Measurements from ENCODE around the gene SGPP2. TPM values are rescaled to one million over a fixed set of nuclear protein-coding genes. Genes with fewer than 3 reads are reported as not detected.

SGPP2 gene
- polyA plus RNA-seq, 1 donor (not counting 4 experiments of a cell fraction or from before 2014, with no cell fraction given) = 2.6 TPM

DNA sequence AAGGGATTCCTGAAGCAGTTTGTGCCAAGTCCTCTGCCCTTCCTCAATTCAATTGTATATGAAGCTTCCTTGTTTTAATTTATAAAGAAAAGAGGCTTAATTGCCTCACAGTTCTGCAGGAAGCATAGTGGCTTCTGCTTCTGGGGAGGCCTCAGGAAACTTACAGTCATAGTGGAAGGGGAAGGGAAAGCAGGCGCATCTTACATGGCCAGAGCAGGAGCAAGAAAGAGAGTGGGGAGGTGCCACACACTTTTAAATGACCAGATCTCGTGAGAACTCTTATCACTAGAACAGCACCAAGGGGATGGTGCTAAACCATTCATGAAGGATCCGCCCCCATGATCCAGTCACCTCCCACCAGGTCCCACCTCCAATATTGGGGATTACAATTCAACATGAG, 114.2 kb downstream of the SGPP2 start:
- no peak overlapping the region for H3K4me3 ChIP-seq (ENCODE audit: control insufficient read depth in 2 of 3, extremely low read depth in 1 of 3, insufficient read depth in 2 of 3, low read depth in 1 of 3, low read length in 3 of 3)
- TF ChIP-seq, protein P1, sequence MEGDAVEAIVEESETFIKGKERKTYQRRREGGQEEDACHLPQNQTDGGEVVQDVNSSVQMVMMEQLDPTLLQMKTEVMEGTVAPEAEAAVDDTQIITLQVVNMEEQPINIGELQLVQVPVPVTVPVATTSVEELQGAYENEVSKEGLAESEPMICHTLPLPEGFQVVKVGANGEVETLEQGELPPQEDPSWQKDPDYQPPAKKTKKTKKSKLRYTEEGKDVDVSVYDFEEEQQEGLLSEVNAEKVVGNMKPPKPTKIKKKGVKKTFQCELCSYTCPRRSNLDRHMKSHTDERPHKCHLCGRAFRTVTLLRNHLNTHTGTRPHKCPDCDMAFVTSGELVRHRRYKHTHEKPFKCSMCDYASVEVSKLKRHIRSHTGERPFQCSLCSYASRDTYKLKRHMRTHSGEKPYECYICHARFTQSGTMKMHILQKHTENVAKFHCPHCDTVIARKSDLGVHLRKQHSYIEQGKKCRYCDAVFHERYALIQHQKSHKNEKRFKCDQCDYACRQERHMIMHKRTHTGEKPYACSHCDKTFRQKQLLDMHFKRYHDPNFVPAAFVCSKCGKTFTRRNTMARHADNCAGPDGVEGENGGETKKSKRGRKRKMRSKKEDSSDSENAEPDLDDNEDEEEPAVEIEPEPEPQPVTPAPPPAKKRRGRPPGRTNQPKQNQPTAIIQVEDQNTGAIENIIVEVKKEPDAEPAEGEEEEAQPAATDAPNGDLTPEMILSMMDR (optimal IDR thresholded peaks at IDR 0.05 in 1 of 3, IDR thresholded peaks at IDR 0.05 in 1 of 3, conservative IDR thresholded peaks at IDR 0.05 in 1 of 3; ENCODE audit: extremely low read depth in 1 of 3, insufficient read depth in 2 of 3, low read length in 3 of 3) = no peak
- TF ChIP-seq EZH2 (IDR thresholded peaks at IDR 0.05; ENCODE audit: low read length) = no peak
- no peak overlapping the region for H2AFZ ChIP-seq (ENCODE audit: control insufficient read depth, low read length)
- H3K36me3 ChIP-seq (ENCODE audit: control insufficient read depth in 2 of 2, extremely low read depth in 1 of 2, insufficient read depth in 2 of 2, low read length in 2 of 2) = no peaks in the 10 kb centered on the region
- H3K4me2 ChIP-seq (ENCODE audit: control insufficient read depth, extremely low read depth, insufficient read depth, low read depth, low read length) = no peak overlapping the region
- H3K79me2 ChIP-seq (ENCODE audit: control insufficient read depth, insufficient read depth, low read length) = no peaks in the 10 kb centered on the region
- H3K9me3 ChIP-seq (ENCODE audit: control insufficient read depth, low read depth, low read length) = no peaks in the 10 kb centered on the region
- DNase-seq (ENCODE audit: low read depth, low spot score) (no peak), FAIRE-seq (no peak)
- no peaks in the 10 kb centered on the region for H3K4me1 ChIP-seq (ENCODE audit: control insufficient read depth, extremely low read depth, insufficient read depth, low read length)
- H3K9ac ChIP-seq (ENCODE audit: control insufficient read depth, extremely low read depth, insufficient read depth, low read length) = no peak overlapping the region
- H4K20me1 ChIP-seq (ENCODE audit: control insufficient read depth, extremely low read depth, insufficient read depth, low read length) = no peaks in the 10 kb centered on the region
- no peak overlapping the region for H3K27ac ChIP-seq (ENCODE audit: control insufficient read depth, insufficient read depth, low read length)
- dilution Hi-C loops (cut with MboI; ENCODE audit: extremely low pct_ligation_motif_present, low sequenced_read_pairs) = no loop called here
- H3K9me1 ChIP-seq (ENCODE audit: control insufficient read depth, extremely low read depth, insufficient read depth, low read length) = no peaks in the 10 kb centered on the region
- H3K27me3 ChIP-seq (ENCODE audit: control insufficient read depth, extremely low read depth, insufficient read depth, low read length) = no peaks in the 10 kb centered on the region

DNA sequence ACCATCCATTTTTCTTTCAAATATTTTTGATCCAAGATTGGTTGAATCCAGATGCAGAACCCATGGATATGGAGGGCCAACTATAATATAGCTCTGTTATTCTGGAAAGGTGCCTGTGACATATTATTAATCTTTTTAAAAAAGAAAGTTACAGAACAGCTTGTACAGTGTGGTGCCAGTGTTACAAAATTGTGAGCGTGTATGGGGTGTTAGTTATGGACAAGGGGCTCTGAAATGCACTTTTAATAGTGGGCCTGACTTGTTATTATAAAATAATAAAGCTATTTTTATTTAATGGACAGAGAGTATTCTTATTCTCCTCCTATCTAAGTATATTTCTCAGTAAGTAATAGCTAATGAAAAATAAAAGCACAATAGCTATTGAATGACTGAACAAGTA, 120.3 kb downstream of the SGPP2 start:
- Histone ChIP-seq H3K9me1 (ENCODE audit: control insufficient read depth, extremely low read depth, insufficient read depth, low read length) (no peaks in the 10 kb centered on the region), H3K9me3 (ENCODE audit: control insufficient read depth, low read depth, low read length) (no peaks in the 10 kb centered on the region), H3K27me3 (ENCODE audit: control insufficient read depth, extremely low read depth, insufficient read depth, low read length) (no peaks in the 10 kb centered on the region), H2AFZ (ENCODE audit: control insufficient read depth, low read length) (no peak overlapping the region), H3K36me3 (ENCODE audit: control insufficient read depth in 2 of 2, extremely low read depth in 1 of 2, insufficient read depth in 2 of 2, low read length in 2 of 2) (no peaks in the 10 kb centered on the region), H3K4me2 (ENCODE audit: control insufficient read depth, extremely low read depth, insufficient read depth, low read depth, low read length) (no peak overlapping the region), H3K79me2 (ENCODE audit: control insufficient read depth, insufficient read depth, low read length) (no peaks in the 10 kb centered on the region), H3K9ac (ENCODE audit: control insufficient read depth, extremely low read depth, insufficient read depth, low read length) (no peak overlapping the region), H3K27ac (ENCODE audit: control insufficient read depth, insufficient read depth, low read length) (no peak overlapping the region), H3K4me3 (ENCODE audit: control insufficient read depth in 2 of 3, extremely low read depth in 1 of 3, insufficient read depth in 2 of 3, low read depth in 1 of 3, low read length in 3 of 3) (no peak overlapping the region), H3K4me1 (ENCODE audit: control insufficient read depth, extremely low read depth, insufficient read depth, low read length) (no peaks in the 10 kb centered on the region), H4K20me1 (ENCODE audit: control insufficient read depth, extremely low read depth, insufficient read depth, low read length) (no peaks in the 10 kb centered on the region)
- dilution Hi-C loops (cut with MboI; ENCODE audit: extremely low pct_ligation_motif_present, low sequenced_read_pairs) = no loop called here
- DNase-seq (ENCODE audit: low read depth, low spot score) (no peak), FAIRE-seq (no peak)
- TF ChIP-seq, protein P1 (optimal IDR thresholded peaks at IDR 0.05 in 1 of 3, IDR thresholded peaks at IDR 0.05 in 1 of 3, conservative IDR thresholded peaks at IDR 0.05 in 1 of 3; ENCODE audit: extremely low read depth in 1 of 3, insufficient read depth in 2 of 3, low read length in 3 of 3) = no peak
- no peak for TF ChIP-seq EZH2 (IDR thresholded peaks at IDR 0.05; ENCODE audit: low read length)
